ENCODE measurements around the gene TGM1. TPM values are rescaled to one million over a fixed set of nuclear protein-coding genes. Genes with fewer than 3 reads are reported as not detected.
A peak's percentile ranks its signal among the peaks of the same experiment; 100 is the strongest.

TGM1 gene
- total RNA-seq, 1 experiment from 2014 or later, result 2.9 TPM

DNA sequence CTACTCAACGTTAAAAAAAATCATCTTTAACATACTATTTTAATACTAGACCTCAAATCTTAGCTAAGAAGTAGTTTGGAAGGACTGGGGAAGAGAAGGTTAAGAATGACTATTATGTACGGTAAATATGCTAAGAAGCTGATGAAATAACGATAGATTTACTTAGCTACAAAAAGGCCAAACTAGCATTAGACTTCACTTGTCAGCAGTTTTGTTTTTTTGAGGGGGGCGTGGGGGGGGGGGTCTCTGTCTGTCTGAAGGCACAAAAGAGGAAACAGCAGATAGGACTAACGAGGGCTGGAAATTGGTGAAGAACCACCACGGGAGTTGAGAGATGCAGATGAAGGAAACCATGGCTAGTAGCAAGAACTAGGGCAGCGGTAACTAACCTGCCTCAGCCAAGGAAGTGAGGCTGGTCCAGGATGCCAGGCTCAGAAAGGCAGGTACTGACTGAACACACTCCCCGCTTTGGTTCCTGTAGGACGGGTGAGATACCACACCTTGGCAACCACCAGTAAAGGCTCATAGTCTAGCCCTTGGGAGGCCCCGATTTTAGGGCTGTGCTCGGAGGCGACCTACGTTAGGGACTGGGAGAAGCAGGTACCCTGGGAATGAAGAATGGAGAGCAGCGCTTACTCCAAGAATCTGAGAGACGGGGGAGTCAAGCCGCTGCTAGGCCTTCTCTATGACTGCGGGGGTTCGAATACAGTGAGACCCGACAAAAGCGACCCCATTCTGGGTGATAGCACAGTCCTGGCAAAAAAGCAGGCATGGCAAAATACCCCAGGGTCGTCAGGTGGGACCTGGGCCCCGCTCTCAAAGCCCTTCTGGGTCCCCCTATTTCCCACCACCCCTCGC is 31.5 kb downstream of the TGM1 start:
- Histone ChIP-seq H3K79me1 (ENCODE audit: insufficient read depth, low read depth, low read length, poor library complexity, severe bottlenecking) (peaks cover 11% of the 10 kb centered on the region), H3K56ac (ENCODE audit: insufficient read length, low read depth, low read length) (no peak overlapping the region), H2AFZ (ENCODE audit: low read length) (no peak overlapping the region), H2BK120ac (ENCODE audit: low read depth, low read length, poor library complexity, severe bottlenecking) (no peak overlapping the region), H3K4me1 (ENCODE audit: insufficient read depth, low read length) (0 out of 2 replicates have a peak, but pooled peaks cover 6% of the 10 kb centered on the region), H3K9me3 (ENCODE audit: control insufficient read depth, low read depth, low read length) (no peaks in the 10 kb centered on the region), H3K4ac (ENCODE audit: low read depth, low read length) (no peak overlapping the region), H3K18ac (ENCODE audit: insufficient read length, low read depth, low read length) (no peak overlapping the region), H3K27ac (ENCODE audit: insufficient read length, low read depth, low read length) (peak overlapping the region; percentile 57), H2BK12ac (ENCODE audit: insufficient read length, low read depth, low read length) (no peak overlapping the region), H4K20me1 (ENCODE audit: control insufficient read depth, insufficient read depth, insufficient read length) (no peaks in the 10 kb centered on the region), H3K9ac (ENCODE audit: extremely low read depth, insufficient read length, low read length) (peak overlapping the region; percentile 75), H2AK5ac (ENCODE audit: insufficient read length, low read length) (no peak overlapping the region), H3K23me2 (ENCODE audit: insufficient read length, low read depth, low read length, poor library complexity, severe bottlenecking) (peaks cover 15% of the 10 kb centered on the region), H3K23ac (ENCODE audit: insufficient read length, low read depth, low read length) (no peak overlapping the region), H4K5ac (ENCODE audit: insufficient read length, low read depth, low read length) (no peak overlapping the region), H3K4me2 (ENCODE audit: insufficient read depth, insufficient read length, low read length) (peak overlapping the region; percentile 99), H3K79me2 (ENCODE audit: insufficient read depth, low read length) (peaks cover 3% of the 10 kb centered on the region; the same call in 1 of the 2 replicates), H4K8ac (replicated peaks; ENCODE audit: insufficient read length, low read depth, low read length) (peak overlapping the region; percentile 8), H4K91ac (ENCODE audit: insufficient read length, low read depth, low read length) (no peak overlapping the region), H2BK15ac (ENCODE audit: low read depth, low read length) (no peak overlapping the region), H3K14ac (ENCODE audit: insufficient read depth, low read length) (no peak overlapping the region; the same call in 1 of the 2 replicates), H2BK20ac (ENCODE audit: low read depth, low read length, poor library complexity, severe bottlenecking) (no peak overlapping the region), H3T11ph (ENCODE audit: low read length) (no peak overlapping the region), H2BK5ac (ENCODE audit: insufficient read length, low read length) (no peak overlapping the region), H3K27me3 (ENCODE audit: insufficient read depth, low read length) (no peaks in the 10 kb centered on the region)
- Mint-ChIP-seq H3K9me3 (no peaks in the 10 kb centered on the region), H3K36me3 (ENCODE audit: insufficient read depth in 1 of 3, low read depth in 3 of 3) (peaks cover 14 to 39% (median 39%) of the 10 kb centered on the region in 3 experiments; a peak in 6 of 7 replicates), H3K27me3 (ENCODE audit: low read depth) (no peaks in the 10 kb centered on the region), H3K27ac (peak overlapping the region; percentile 96 to 99 (median 98)), H3K4me3 (peak overlapping the region; percentile 98 to 99), H3K4me1 (peaks cover 8 to 22% of the 10 kb centered on the region in 2 experiments)
- WGBS (ENCODE audit: extremely low coverage, insufficient read length, low lambda C conversion rate), result 100% methylated on average over 1 of the region's 23 CpGs
- DNase-seq, result no peak
- TF ChIP-seq, protein P1, sequence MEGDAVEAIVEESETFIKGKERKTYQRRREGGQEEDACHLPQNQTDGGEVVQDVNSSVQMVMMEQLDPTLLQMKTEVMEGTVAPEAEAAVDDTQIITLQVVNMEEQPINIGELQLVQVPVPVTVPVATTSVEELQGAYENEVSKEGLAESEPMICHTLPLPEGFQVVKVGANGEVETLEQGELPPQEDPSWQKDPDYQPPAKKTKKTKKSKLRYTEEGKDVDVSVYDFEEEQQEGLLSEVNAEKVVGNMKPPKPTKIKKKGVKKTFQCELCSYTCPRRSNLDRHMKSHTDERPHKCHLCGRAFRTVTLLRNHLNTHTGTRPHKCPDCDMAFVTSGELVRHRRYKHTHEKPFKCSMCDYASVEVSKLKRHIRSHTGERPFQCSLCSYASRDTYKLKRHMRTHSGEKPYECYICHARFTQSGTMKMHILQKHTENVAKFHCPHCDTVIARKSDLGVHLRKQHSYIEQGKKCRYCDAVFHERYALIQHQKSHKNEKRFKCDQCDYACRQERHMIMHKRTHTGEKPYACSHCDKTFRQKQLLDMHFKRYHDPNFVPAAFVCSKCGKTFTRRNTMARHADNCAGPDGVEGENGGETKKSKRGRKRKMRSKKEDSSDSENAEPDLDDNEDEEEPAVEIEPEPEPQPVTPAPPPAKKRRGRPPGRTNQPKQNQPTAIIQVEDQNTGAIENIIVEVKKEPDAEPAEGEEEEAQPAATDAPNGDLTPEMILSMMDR (conservative IDR thresholded peaks at IDR 0.05), result no peak
